PC-3 (cell line): ENCODE measurements around the gene MAP2K5. TPM values are rescaled to one million over a fixed set of nuclear protein-coding genes. Genes with fewer than 3 reads are reported as not detected.

Source experiments
- ATAC-seq: fragments of 200-7000 bp; cut with Tn5 transposase; 2 replicates; pipeline ENCODE4 v1.9.1; 2020; ENCODE audit warnings: mild to moderate bottlenecking, moderate library complexity
- BruUV-seq: library from RNA; stranded (reverse); fragments of 400-500 nt; replicated peaks from 2 replicates; lab custom pipeline; 2021; lab: Mats Ljungman, UMichigan
- CTCF ChIA-PET: fragments of 300-600 bp; sonication (Branson Sonifier 250); formaldehyde crosslinking; loops from one replicate; lab custom pipeline; 2022; ENCODE audit warnings: antibody characterized with exemption; lab: Charles Lee
- POLR2A ChIA-PET: fragments of 300-600 bp; sonication (Branson Sonifier 250); formaldehyde crosslinking; loops from one replicate; lab custom pipeline; 2022; ENCODE audit warnings: antibody characterized with exemption; ENCODE audit not compliant: unreplicated experiment; lab: Charles Lee
- DNase-seq: peaks from one replicate; pipeline ENCODE4 v3.0.0-alpha.2; 2015
- H2AFZ ChIP-seq: fragments of 300-600 bp; sonication (generic); 2 replicates; pipeline ENCODE4 v1.6.0; 2016; ENCODE audit warnings: antibody characterized with exemption, low read length
- H3F3A ChIP-seq: fragments of 300-600 bp; sonication (generic); one replicate; pipeline ENCODE4 v1.6.0; 2017; ENCODE audit warnings: antibody characterized with exemption, low read length, control low read depth, mild to moderate bottlenecking; ENCODE audit not compliant: unreplicated experiment
- H3K27ac ChIP-seq: fragments of 300-600 bp; sonication (generic); 2 replicates; pipeline ENCODE4 v1.5.1; 2016; ENCODE audit warnings: mild to moderate bottlenecking, low read length
- H3K27me3 ChIP-seq: fragments of 300-600 bp; sonication (generic); 2 replicates; pipeline ENCODE4 v1.6.1; 2016; ENCODE audit warnings: low read length, mixed read lengths
- H3K36me3 ChIP-seq: fragments of 300-600 bp; sonication (generic); 2 replicates; pipeline ENCODE4 v1.6.1; 2016; ENCODE audit warnings: low read depth, mixed run types, low read length, mixed read lengths
- H3K4me1 ChIP-seq: fragments of 300-600 bp; sonication (generic); 2 replicates; pipeline ENCODE4 v1.5.1; 2016; ENCODE audit warnings: low read length; ENCODE audit not compliant: insufficient read depth
- H3K4me2 ChIP-seq: fragments of 300-600 bp; sonication (generic); 2 replicates; pipeline ENCODE4 v1.6.0; 2016; ENCODE audit warnings: low read length
- H3K4me3 ChIP-seq: fragments of 300-600 bp; sonication (generic); 2 replicates; pipeline ENCODE4 v1.5.1; 2016; ENCODE audit warnings: mild to moderate bottlenecking, low read length, mixed read lengths
- H3K79me2 ChIP-seq: fragments of 300-600 bp; sonication (generic); 2 replicates; pipeline ENCODE4 v1.6.1; 2017; ENCODE audit warnings: low read length, mixed read lengths
- H3K9ac ChIP-seq: fragments of 300-600 bp; sonication (generic); 2 replicates; pipeline ENCODE4 v1.6.0; 2016; ENCODE audit warnings: mild to moderate bottlenecking, low read length
- H3K9me2 ChIP-seq: fragments of 300-600 bp; sonication (generic); replicated peaks from 2 replicates; pipeline ENCODE4 v1.6.1; 2016; ENCODE audit warnings: mixed run types, low read length, mixed read lengths
- H3K9me3 ChIP-seq: fragments of 300-600 bp; sonication (generic); 2 replicates; pipeline ENCODE4 v1.6.1; 2016; ENCODE audit warnings: low read length, mixed read lengths
- H4K20me1 ChIP-seq: fragments of 300-600 bp; sonication (generic); 2 replicates; pipeline ENCODE4 v1.6.1; 2016; ENCODE audit warnings: low read length, mixed read lengths
- CTCF ChIP-seq: fragments of 300-600 bp; sonication (generic); conservative IDR thresholded peaks from 2 replicates; pipeline ENCODE4 v1.5.1; 2017; ENCODE audit warnings: antibody characterized with exemption, low read depth, mild to moderate bottlenecking, low read length
- EZH2 ChIP-seq: fragments of 300-600 bp; sonication (generic); IDR thresholded peaks from one replicate; pipeline ENCODE4 v1.6.1; 2017; ENCODE audit warnings: antibody characterized with exemption, mild to moderate bottlenecking, low read length; ENCODE audit not compliant: unreplicated experiment
- EZH2phosphoT487 ChIP-seq: fragments of 300-600 bp; sonication (generic); IDR thresholded peaks from 2 replicates; pipeline ENCODE4 v1.6.1; 2018; ENCODE audit warnings: mild to moderate bottlenecking, antibody characterized with exemption, low read length, borderline replicate concordance
- intact Hi-C: fragments of 100-400 bp; cut with micrococcal nuclease; formaldehyde crosslinking; loops from 2 replicates; pipeline ENCODE4 v1.9.0; 2023
- total RNA-seq: library from RNA; depleted of rRNA; stranded (reverse); fragments of >200 nt; gene quantifications from 2 replicates; pipeline ENCODE4 v1.2.3, GENCODE V29; 2014

Gene MAP2K5
- total RNA-seq, 1 experiment from 2014 or later, result 5.5 TPM

GRCh38 chr15:67821784-67822440, 279.4 kb downstream of the MAP2K5 start:
- POLR2A ChIA-PET, result no interaction called here
- Histone ChIP-seq H3F3A (no peaks in the 10 kb centered on the region), H2AFZ (no peak overlapping the region), H3K79me2 (no peaks in the 10 kb centered on the region), H3K4me2 (no peak overlapping the region), H3K9me2 (no peaks in the 10 kb centered on the region), H4K20me1 (no peaks in the 10 kb centered on the region), H3K9me3 (no peaks in the 10 kb centered on the region), H3K9ac (no peak overlapping the region), H3K4me3 (no peak overlapping the region), H3K4me1 (no peaks in the 10 kb centered on the region), H3K27ac (no peak overlapping the region), H3K36me3 (no peaks in the 10 kb centered on the region), H3K27me3 (peaks cover 41% of the 10 kb centered on the region)
- DNase-seq (no peak), ATAC-seq (no peak)
- no TSS peak for BruUV-seq
- intact Hi-C loops, result no loop called here
- TF ChIP-seq CTCF (no peak), EZH2 (no peak), EZH2phosphoT487 (no peak)
- CTCF ChIA-PET, result no interaction called here

DNA sequence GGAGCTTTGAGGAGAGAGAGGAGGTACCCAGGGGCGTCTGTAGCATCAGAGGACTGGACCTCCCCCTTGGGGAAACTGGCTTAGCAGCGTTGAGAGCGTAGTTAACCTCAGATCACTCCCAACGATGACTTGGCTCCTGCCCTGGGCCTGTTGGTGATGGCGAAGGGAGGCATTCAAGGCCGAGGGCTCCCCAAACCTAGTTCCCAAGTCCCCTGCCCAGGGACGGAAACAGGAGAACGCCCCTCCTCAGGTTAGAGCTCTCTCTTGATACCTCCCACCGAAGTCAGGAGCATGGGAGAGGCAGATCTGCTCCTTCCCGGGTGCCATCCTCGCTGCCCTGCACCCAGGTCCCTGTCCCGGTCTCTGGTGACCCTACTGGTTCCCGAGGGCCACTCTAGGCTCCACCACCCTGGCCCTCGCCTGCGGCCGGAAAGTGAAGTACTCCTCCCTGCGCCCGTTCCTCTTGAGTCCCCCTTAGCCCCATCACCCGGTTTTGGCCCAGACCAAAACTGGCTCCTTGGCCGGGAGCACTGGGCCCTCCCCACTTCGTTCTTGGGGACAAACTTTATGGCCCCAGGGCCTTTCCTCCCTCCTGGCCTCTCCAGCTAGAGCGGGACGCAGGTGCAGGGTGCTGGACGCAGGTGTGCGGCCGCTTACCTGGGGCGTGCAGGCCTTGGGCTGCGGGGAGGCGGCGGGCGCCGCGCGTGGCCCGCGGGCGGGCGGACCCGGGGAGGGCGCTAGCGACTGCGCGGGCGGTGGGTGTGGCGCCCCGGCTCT, 280.2 kb downstream of the MAP2K5 start:
- no TSS peak for BruUV-seq
- H3K27ac ChIP-seq, result no peak overlapping the region
- ChIA-PET CTCF (no interaction called here), POLR2A (no interaction called here)
- no peak overlapping the region for H3K9ac ChIP-seq
- no peaks in the 10 kb centered on the region for H3K4me1 ChIP-seq
- no peaks in the 10 kb centered on the region for H3K36me3 ChIP-seq
- H3K9me2 ChIP-seq, result no peaks in the 10 kb centered on the region
- H4K20me1 ChIP-seq, result no peaks in the 10 kb centered on the region
- no peak overlapping the region for H2AFZ ChIP-seq
- H3K9me3 ChIP-seq, result no peaks in the 10 kb centered on the region
- no peak overlapping the region for H3K4me3 ChIP-seq
- TF ChIP-seq CTCF, result no peak
- TF ChIP-seq EZH2, result no peak
- TF ChIP-seq EZH2phosphoT487, result no peak
- H3K27me3 ChIP-seq, result peaks cover 41% of the 10 kb centered on the region
- H3K79me2 ChIP-seq, result no peaks in the 10 kb centered on the region
- ATAC-seq, result no peak
- intact Hi-C loops, result no loop called here
- H3F3A ChIP-seq, result no peaks in the 10 kb centered on the region
- no peak overlapping the region for H3K4me2 ChIP-seq
- DNase-seq, result no peak
